ENCODE results near the gene KRTAP1-5.
A peak's percentile ranks its signal among the peaks of the same experiment; 100 is the strongest.
"Not testable (repeated sequence)": the region's sequence is repeated elsewhere in the genome, so short reads cannot be mapped to it uniquely, and the experiment has no call there.

The KRTAP1-5 gene

GRCh38 chr17:41008811-41009210, 18.2 kb downstream of the KRTAP1-5 start, which contains the start of gene KRTAP3-1:
KRTAP3-1 (minus strand) TSS chr17:41009128; CDS start chr17:41009074, 54 bp downstream.
- no peak for DNase-seq (ENCODE audit: low spot score)

- no peak for DNase-seq (ENCODE audit: low spot score)
Measured at GRCh38 chr17:41004397-41004796, 22.6 kb downstream of the KRTAP1-5 start.

GRCh38 chr17:41003926-41004325, 23.1 kb downstream of the KRTAP1-5 start:
- DNase-seq (ENCODE audit: low spot score), result no peak

GRCh38 chr17:41002814-41003213, 24.2 kb downstream of the KRTAP1-5 start:
- no peak for DNase-seq (ENCODE audit: low spot score)

GRCh38 chr17:41001795-41002194, 25.2 kb downstream of the KRTAP1-5 start:
- no peak for DNase-seq (ENCODE audit: low spot score)

GRCh38 chr17:40999563-40999962, 27.4 kb downstream of the KRTAP1-5 start, which contains the start of gene KRTAP3-2:
KRTAP3-2 (minus strand) TSS chr17:40999906; CDS start chr17:40999853, 53 bp downstream.
- DNase-seq (ENCODE audit: low spot score), result not testable (repeated sequence)

- DNase-seq (ENCODE audit: low spot score), result no peak
Measured at GRCh38 chr17:40997361-40997760, 29.6 kb downstream of the KRTAP1-5 start.

GRCh38 chr17:40996829-40997228, 30.2 kb downstream of the KRTAP1-5 start:
- DNase-seq (ENCODE audit: low spot score), result no peak

- no peak for DNase-seq (ENCODE audit: low spot score)
Measured at GRCh38 chr17:40995116-40995515, 31.9 kb downstream of the KRTAP1-5 start.

GRCh38 chr17:40993839-40994238, 33.2 kb downstream of the KRTAP1-5 start, which contains the start of gene KRTAP3-3:
KRTAP3-3 (minus strand) TSS chr17:40994164; CDS start chr17:40994097, 67 bp downstream.
- DNase-seq (ENCODE audit: low spot score), result no peak

- no peak for DNase-seq (ENCODE audit: low spot score)
Measured at GRCh38 chr17:40993084-40993483, 33.9 kb downstream of the KRTAP1-5 start.

GRCh38 chr17:40992666-40993065, 34.3 kb downstream of the KRTAP1-5 start:
- DNase-seq (ENCODE audit: low spot score), result no peak

GRCh38 chr17:40986920-40987319, 40.1 kb downstream of the KRTAP1-5 start:
- DNase-seq (ENCODE audit: low spot score), result no peak

GRCh38 chr17:40984226-40984625, 42.8 kb downstream of the KRTAP1-5 start, which contains the start of gene KRT40:
KRT40 (minus strand) TSS chr17:40984326; CDS start chr17:40984273, 53 bp downstream.
- DNase-seq (ENCODE audit: low spot score), result no peak

GRCh38 chr17:40981115-40981514, 45.9 kb downstream of the KRTAP1-5 start:
- DNase-seq (ENCODE audit: low spot score), result no peak

- peak; percentile 12 for DNase-seq (ENCODE audit: low spot score)
Measured at GRCh38 chr17:40980596-40980995, 46.4 kb downstream of the KRTAP1-5 start.

- DNase-seq (ENCODE audit: low spot score), result no peak
Measured at GRCh38 chr17:40980117-40980516, 46.9 kb downstream of the KRTAP1-5 start.

GRCh38 chr17:40978575-40979151, 48.3 kb downstream of the KRTAP1-5 start:
- DNase-seq (ENCODE audit: low spot score), result no peak

Small RNA genes within 50 kb of the gene (small RNA-seq; reads per million reads assigned to genes)
- 0 reads per million in 2 experiments for gene KRTAP3-4P

All from SK-N-DZ (cell line).